ENCODE data around the gene IRF2BPL.

The IRF2BPL gene

DNA sequence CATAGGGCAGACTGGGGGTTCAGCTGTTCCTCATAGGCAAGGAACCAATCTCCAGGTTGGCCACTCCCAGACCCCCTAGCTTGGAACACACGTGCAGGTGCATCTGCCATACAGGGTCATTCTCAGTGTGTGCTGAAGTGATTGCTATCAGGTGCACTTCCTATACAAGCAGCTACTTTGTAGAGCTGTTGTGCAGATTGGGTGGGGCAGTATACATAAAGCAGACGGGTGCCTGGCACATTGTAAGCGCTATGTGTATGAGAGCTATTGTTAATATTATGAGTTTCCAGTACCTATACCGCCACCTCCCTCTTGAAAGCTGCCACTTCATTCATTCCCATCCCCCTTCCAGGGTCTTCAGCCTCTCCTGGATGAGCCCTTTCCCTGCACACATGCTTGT is 17.3 kb downstream of the IRF2BPL start:
- no peak for DNase-seq (ENCODE audit: low read depth)

DNA sequence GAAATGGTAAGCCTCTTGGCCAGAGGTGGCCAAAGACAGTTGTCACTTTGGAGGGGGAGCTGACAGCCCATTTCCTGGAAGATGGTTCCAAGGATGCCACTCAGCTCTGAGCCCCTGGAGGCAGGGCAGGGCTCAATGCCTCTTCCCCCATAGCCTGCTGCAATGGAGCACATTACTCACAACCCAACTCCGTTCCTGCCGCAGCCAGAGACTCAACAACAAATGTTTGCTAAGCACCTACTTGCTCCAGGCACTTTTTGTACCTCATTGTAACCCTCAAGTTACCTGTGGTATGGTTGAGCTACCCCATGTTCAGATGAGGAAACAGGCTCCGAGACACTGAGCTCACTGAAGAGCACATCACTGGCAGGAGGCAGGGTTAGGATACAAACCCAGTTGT is 19.5 kb downstream of the IRF2BPL start:
- no peak for DNase-seq (ENCODE audit: low read depth)

- no peak for DNase-seq (ENCODE audit: low read depth)
These were observed 20.0 kb downstream of the IRF2BPL start for GRCh38 chr14:77008541-77008940.

- no peak for DNase-seq (ENCODE audit: low read depth)
These were observed 20.5 kb downstream of the IRF2BPL start for GRCh38 chr14:77007975-77008421.

GRCh38 chr14:77007183-77007974 is 21.1 kb downstream of the IRF2BPL start:
- DNase-seq (ENCODE audit: low read depth), result no peak

- DNase-seq (ENCODE audit: low read depth), result no peak
These were observed 22.4 kb downstream of the IRF2BPL start for GRCh38 chr14:77006132-77006531.

GRCh38 chr14:77005559-77005958 is 22.9 kb downstream of the IRF2BPL start:
- DNase-seq (ENCODE audit: low read depth), result no peak

DNA sequence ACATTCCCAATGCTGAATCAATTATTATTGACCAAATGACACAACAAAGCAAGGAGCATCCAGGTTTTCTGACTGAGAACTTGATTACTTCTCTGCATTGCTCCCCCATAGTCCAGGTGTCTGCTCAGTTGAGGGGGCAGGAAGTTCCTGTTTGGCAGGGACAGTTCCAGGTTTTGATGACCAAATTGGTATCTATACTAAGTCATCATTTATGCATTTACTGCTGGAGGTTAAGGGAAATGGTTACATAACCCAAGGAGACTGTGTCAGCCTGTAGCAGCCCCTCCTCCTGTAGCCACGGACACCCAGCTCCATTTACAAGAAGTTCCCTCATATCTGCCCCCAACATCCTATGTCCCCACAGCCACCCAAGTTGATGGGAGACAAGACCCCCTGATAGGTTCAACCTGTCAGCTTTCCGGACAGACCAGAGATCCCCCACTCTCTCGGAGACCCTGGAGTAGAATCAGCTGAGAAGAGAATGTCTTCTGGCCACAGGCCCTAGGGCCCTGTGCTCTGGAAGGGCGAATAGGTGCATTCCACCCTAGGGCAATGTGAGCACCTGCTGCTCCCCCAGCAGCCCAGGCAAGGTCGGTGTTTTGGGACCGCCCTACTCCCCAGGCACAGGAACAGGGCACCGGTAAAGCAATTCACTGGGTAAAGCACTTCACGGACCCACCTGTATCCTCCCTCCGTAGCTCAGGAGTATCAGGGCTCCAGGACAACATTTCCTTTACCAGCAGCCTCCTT is 23.6 kb downstream of the IRF2BPL start:
- DNase-seq (ENCODE audit: low read depth), result no peak

DNA sequence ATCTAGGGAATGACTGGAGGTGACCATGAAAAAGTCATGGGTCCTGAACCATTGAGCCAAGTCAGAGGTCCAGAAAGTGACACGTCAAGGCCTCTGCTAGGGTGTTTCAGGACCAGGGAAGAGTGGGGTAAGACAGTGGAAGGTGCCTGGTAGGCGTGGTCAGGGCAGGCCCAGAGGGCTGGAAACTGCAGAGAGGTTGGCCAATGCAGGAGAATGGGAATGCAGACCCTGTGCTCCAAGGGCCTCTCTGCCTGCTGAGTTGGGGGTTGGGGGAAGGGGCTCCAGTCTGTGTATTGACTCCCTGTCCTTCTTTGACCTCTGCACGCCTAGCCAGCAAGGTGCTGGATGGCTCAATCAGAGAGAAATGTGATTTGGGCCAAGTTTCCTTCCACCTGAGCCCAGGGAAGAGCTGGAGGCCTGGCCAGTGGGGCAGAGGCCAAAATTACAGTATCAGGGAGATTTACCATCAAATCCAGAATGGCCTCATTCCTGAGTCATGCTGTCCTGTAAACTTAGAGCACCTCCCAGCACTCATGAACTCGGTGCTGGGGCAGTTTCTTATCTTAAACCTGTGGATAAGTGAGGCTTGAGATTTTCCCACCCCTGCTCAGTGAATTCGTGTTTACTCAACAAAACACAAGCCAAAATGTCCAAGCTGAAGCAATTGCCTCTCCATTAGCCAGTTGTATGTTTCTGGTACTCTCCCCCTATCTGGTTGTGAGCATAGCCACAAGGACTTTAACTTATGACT is 24.4 kb downstream of the IRF2BPL start:
- DNase-seq (ENCODE audit: low read depth), result no peak

DNA sequence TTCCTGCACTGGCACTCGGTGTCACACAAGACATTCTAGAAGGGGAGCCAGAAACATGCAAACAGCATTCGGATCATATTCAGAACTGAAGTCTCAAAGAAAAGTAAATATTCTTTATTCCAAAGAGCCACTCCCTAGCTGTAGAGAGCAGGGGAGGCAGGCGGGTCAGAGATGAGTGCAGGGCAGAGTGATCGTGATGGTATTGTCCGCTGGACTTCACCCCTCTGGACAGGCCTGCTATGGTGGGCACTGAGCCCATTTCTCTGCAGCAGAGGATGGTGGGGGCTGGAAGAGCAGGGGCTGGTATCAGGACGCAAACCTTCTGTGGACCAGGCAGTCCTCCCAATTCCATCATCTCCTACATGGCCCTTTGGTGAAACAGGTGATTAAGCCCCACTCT is 25.6 kb downstream of the IRF2BPL start:
- no peak for DNase-seq (ENCODE audit: low read depth)

DNA sequence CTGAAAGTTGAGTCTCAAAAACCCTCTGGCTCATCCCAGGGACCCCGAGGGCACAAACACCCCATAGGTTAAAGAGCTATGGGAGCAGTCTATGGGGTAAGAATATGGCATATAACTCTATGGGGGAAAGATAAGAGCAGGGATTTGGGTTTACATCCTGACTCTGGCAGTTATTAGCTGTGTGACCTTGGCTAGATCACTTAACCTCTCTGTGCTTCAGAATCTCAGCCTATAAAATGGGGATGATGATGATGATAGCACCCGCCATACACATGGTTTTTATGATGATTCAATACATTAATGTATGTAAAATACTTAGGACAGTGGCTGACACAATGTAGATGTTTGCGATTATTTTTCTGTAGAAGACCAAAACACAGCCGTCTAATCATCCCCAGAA is 26.2 kb downstream of the IRF2BPL start:
- no peak for DNase-seq (ENCODE audit: low read depth)

DNA sequence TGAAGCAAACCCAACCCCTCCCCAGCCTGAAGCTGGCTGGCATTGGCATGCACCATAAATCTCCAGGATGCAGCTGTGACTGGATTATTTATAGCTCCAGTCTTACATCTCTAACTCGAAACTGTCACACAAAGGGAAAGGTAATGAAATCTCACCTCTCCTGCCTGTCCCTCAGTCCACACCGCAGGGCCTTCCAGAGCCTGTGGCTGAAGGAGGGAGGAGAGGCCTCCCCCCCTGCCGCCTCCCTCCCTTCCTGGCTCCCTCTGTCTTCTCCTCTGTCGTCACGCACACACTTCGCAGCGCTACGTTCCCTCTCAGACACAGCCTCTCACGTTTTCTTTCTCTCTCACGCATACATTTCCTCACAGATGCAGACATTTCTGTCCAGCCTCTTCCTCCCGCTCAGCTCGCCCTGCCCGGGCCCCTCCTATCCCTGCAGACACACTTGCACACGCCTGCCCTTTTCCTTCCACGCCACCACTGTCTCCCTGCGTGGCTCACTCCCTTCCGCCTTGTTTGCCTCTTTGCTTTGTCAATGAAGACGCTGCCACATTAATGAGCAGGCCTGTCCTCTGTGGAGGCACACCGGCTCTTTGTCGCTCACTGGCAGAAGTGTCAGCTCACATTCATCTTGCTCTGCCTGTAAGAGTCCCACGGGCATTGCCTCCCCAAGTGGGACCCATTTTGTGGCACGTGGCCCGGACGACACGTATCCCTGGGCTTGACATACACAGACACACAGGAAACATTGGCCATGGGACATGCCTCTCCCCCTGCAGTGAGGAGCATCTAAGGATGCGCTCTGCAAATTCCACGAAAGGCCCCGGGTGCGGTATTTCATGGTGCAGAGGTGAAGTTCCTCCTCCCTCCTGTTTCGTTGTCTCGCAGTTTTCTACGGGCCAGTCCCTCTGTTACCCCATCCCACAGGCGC is 27.9 kb downstream of the IRF2BPL start:
- no peak for DNase-seq (ENCODE audit: low read depth)

- DNase-seq (ENCODE audit: low read depth), result no peak
These were observed 29.6 kb downstream of the IRF2BPL start for GRCh38 chr14:76998910-76999309.

GRCh38 chr14:76997257-76997970 is 31.1 kb downstream of the IRF2BPL start:
- no peak for DNase-seq (ENCODE audit: low read depth)

DNA sequence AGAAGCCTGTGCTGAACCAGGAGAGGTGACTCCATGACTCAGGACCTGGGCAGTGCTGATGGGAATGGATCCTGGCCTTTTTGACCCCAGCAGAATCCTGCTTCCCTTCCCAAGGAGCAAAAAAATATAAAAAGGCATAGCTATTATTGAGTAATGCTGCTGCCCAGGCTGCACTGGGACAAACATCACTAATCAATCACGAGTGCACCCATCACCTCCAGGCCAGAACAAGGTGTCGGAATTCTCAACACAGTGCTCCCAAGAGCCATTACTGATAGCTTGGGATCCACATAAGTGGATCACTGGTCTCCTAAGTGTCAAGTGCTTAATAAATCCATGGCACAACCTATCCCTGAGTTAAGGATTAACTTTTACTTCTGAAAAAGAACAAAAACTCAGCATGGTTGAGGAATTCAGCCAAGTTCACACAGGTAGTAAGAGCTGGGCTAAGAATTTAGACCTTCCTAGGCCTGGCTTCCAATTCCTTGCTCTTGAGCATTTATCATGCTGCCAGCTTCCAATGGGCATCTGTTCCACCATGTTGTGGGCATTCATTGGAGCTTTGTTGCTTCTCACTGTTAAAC is 31.9 kb downstream of the IRF2BPL start:
- DNase-seq (ENCODE audit: low read depth), result no peak

DNA sequence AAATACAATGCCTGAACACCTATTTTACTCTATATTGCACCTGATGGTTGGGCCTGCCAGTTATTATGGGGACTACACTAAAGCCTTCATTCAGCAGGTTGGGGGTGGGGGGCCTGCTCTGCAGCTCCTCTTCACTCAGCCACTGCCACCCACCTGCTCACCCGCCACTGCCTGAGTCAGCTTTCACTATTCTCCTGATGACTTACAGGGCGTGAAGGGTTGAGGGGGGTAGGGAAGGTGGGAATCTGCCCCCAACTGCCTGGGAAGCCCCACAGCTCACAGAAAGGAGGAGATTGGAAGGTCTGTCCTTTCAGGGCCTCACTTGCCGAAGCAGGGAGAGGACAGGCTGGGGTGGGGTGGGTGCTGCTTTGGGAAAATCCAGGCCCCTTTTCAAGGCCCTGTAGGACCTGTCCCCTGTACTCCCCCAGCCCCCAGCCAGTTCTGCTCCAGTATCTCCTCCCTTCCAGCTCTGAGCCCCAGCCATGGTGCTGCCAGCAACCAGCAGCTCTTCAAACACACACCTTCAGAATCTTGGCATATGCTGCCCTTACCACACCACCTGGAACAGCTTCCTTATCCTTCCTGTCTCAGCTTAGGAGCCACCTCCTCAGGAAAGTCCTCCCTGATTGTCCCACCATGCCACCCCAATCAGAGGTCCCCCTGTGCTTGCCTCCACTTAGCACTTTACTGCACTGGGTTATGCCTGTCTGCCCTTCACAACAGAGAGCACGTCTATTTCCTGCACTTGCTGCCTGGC is 33.1 kb downstream of the IRF2BPL start:
- DNase-seq (ENCODE audit: low read depth), result no peak

GRCh38 chr14:76993752-76994151 is 34.8 kb downstream of the IRF2BPL start:
- no peak for DNase-seq (ENCODE audit: low read depth)

DNA sequence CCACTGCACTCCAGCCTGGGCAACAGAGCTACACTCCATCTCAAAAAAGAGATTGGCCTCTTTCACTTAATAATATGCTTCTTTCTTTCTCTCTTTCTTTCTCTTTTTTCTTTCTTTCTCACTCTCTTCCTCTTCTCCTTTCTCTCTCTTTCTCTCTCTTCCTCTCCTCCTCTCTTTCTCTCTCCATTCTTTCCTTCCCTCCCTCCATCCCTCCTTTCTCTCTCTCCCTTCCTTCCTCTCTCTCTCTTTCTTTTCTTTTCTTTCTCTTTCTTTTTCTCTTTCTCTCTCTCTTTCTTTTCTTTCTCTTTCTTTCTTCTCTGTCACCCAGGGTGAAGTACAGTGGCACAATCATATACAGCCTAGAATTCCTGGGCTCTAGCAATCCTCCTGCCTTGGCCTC is 38.4 kb downstream of the IRF2BPL start:
- no peak for DNase-seq (ENCODE audit: low read depth)

GRCh38 chr14:76987956-76988520 is 40.5 kb downstream of the IRF2BPL start:
- no peak for DNase-seq (ENCODE audit: low read depth)

DNA sequence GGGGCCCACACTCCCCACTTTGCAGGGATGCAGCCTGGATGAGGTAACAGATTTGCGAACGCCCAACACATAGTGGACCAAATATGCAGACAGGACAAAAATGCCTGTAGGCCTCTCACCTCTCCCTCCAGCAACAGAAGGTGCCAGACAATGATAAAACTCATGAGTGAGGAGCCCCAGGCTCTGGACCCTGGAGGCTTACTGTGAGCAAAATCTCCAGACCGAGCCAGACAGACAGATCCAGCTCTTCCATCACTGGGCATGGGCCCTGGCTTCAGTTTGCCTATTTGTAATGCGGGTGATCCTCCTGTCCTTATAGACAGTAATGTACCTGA is 42.3 kb downstream of the IRF2BPL start:
- no peak for DNase-seq (ENCODE audit: low read depth)

All from fibroblast of the conjunctiva (primary cell).